Camera-type eye (tissue), 1 donor: ENCODE data around the gene IL17C. TPM values are rescaled to one million over a fixed set of nuclear protein-coding genes. Genes with fewer than 3 reads are reported as not detected.

Experiments
- total RNA-seq: library from RNA; depleted of rRNA; stranded (reverse); fragments of >200 nt; gene quantifications from one replicate; pipeline ENCODE4 v1.2.3, GENCODE V29; 2014

IL17C gene, protein sequence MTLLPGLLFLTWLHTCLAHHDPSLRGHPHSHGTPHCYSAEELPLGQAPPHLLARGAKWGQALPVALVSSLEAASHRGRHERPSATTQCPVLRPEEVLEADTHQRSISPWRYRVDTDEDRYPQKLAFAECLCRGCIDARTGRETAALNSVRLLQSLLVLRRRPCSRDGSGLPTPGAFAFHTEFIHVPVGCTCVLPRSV
- total RNA-seq = not detected

DNA sequence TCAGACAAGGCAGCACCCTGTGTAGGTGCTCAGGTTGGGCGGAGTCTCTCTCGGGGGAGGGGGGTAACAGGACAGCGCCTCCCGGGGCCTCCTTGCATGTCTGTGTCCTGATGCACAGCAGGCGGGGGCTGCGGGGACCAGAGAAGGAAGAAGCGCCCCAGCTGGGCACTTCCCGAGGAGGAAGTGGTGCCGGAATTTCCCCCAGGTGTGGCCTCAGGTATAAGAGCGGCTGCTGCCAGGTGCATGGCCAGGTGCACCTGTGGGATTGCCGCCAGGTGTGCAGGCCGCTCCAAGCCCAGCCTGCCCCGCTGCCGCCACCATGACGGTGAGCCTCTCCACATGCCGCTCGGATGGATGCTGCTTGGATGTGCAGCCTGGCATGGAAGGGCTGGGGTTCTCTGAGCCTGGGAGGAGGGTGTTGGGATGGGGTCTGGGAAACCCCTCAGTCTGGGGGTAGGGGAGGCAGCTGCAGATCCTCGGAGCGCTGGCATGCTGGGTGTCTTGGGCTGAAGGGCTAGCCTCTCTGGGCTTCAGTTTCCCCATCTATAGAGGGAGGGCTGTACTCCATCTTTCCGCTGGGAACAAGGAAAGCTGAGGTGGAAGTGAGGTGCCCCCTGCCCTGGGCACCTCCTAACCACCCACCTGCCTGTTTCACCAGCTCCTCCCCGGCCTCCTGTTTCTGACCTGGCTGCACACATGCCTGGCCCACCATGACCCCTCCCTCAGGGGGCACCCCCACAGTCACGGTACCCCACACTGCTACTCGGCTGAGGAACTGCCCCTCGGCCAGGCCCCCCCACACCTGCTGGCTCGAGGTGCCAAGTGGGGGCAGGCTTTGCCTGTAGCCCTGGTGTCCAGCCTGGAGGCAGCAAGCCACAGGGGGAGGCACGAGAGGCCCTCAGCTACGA, at the start of gene IL17C:
Gene IL17C (plus strand): TSS at position 250 of the 908 bp plus-strand sequence. CDS start 70 bp downstream, at position 320.

GRCh38 chr16:88650749-88651275, 12.4 kb downstream of the IL17C start, which contains the start of gene CYBA:
Gene CYBA (minus strand): TSS chr16:88651053. CDS start chr16:88651013, 40 bp downstream.

GRCh38 chr16:88662843-88663606, 24.7 kb downstream of the IL17C start, which contains the start of gene MVD:
Gene MVD (minus strand): TSS chr16:88663091. CDS start chr16:88663080, 11 bp downstream.

DNA sequence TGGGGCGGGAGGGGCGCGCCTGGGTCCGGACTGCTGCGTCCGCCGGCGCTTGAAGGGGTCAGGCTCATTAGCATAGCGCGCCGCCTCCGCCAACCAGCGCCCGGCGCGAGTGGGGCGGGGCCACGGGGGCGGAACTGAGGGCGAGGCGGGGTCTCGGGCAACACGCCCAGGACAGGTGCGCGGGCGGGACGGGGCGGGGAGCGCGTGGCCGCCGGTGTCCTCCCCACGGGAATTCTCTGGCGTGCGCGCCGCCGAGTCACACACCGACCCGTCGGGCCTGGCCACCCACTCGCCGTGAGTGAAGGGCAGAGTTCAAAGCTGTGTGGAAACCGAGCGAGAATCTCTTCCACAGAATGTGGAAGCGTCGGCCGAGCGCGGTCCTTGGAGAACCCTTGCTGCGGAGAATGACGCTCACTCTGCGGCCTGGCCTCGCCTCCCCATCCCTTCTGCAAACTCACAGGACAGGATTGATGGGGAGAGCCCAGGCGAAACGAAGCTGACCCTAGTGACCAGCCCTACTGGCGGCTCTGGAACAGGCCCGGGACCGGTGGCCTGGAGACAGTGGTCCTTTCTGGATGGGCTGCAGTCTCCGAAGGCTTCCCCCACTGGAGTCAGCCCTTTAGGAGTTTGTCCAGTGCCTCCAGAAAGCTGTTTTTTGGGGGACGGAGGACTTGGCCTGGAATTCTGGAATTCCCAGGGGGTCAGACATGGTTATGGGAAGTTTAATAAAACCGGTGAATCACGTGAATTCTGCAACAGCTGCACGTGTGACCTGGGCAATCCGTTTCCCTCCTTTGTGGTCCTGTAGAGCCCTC, 48.3 kb downstream of the IL17C start, which contains the start of gene SNAI3:
Gene SNAI3 (minus strand): TSS at position 69 of the 815 bp plus-strand sequence. CDS start 101 bp downstream, outside the sequence.

Other genes with a start within 250 kb of the IL17C start
- gene ZFPM1, start 185.3 kb upstream of the IL17C start, total RNA-seq = 4.9 TPM
- gene ZC3H18, start 68.2 kb upstream of the IL17C start, total RNA-seq = 30.6 TPM
- gene CYBA, start 12.5 kb downstream of the IL17C start, total RNA-seq = 52.6 TPM
- gene MVD, start 24.5 kb downstream of the IL17C start, total RNA-seq = 22.2 TPM
- 1.4 TPM for gene SNAI3, start 47.9 kb downstream of the IL17C start, total RNA-seq
- gene RNF166, start 67.8 kb downstream of the IL17C start, total RNA-seq = 15.6 TPM
- gene CTU2, start 67.9 kb downstream of the IL17C start, total RNA-seq = 8.7 TPM
- gene PIEZO1, start 146.6 kb downstream of the IL17C start, total RNA-seq = 61.1 TPM
- 7.9 TPM for gene CDT1, start 165.2 kb downstream of the IL17C start, total RNA-seq
- 33.9 TPM for gene APRT, start 173.4 kb downstream of the IL17C start, total RNA-seq
- 24.5 TPM for gene GALNS, start 218.4 kb downstream of the IL17C start, total RNA-seq
- 25.8 TPM for gene TRAPPC2L, start 218.6 kb downstream of the IL17C start, total RNA-seq
- 0.38 TPM for gene PABPN1L, start 228.1 kb downstream of the IL17C start, total RNA-seq